NT2/D1 (cell line): ENCODE measurements around the gene PLXNC1.

Experiments used
- DNase-seq: peaks from one replicate; pipeline ENCODE4 v3.0.0-alpha.2; 2011; ENCODE audit warnings: low read depth, low spot score
- H3K27me3 ChIP-seq: 2 replicates; pipeline ENCODE4 v1.6.0; 2011; ENCODE audit warnings: mild to moderate bottlenecking; ENCODE audit not compliant: insufficient read length, insufficient read depth
- H3K36me3 ChIP-seq: 2 replicates; pipeline ENCODE4 v1.6.1; 2011; ENCODE audit warnings: mild to moderate bottlenecking, low read length, mixed read lengths; ENCODE audit not compliant: insufficient read depth, insufficient read length
- H3K4me1 ChIP-seq: 2 replicates; pipeline ENCODE4 v1.5.1; 2011; ENCODE audit not compliant: insufficient read depth, insufficient read length
- H3K4me3 ChIP-seq: 2 replicates; pipeline ENCODE4 v1.5.1; 2011; ENCODE audit warnings: low read depth; ENCODE audit not compliant: insufficient read length
- H3K9ac ChIP-seq: 2 replicates; pipeline ENCODE4 v1.6.0; 2011; ENCODE audit warnings: low read depth; ENCODE audit not compliant: insufficient read length
- H3K9me3 ChIP-seq: 2 replicates; pipeline ENCODE4 v1.5.1; 2011; ENCODE audit warnings: mild to moderate bottlenecking, low read length; ENCODE audit not compliant: insufficient read depth
- SUZ12 ChIP-seq: IDR thresholded peaks from 2 replicates; pipeline ENCODE4 v1.6.1; 2011; ENCODE audit not compliant: insufficient read length, insufficient read depth; ENCODE audit errors: extremely low read depth
- YY1 ChIP-seq: IDR thresholded peaks from 2 replicates; pipeline ENCODE4 v1.6.1; 2011; ENCODE audit not compliant: insufficient read length, insufficient read depth
- ZNF274 ChIP-seq: IDR thresholded peaks from 2 replicates; pipeline ENCODE4 v1.6.1; 2011; ENCODE audit warnings: mild to moderate bottlenecking, low read depth, low read length

Gene PLXNC1

GRCh38 chr12:94230357-94230905, 82.1 kb downstream of the PLXNC1 start:
- Histone ChIP-seq H3K36me3 (peaks cover 3% of the 10 kb centered on the region), H3K9me3 (no peaks in the 10 kb centered on the region), H3K4me3 (no peak overlapping the region), H3K27me3 (no peaks in the 10 kb centered on the region), H3K9ac (no peak overlapping the region), H3K4me1 (no peaks in the 10 kb centered on the region)
- DNase-seq, result no peak
- TF ChIP-seq ZNF274, result no peak
- TF ChIP-seq YY1, result no peak
- TF ChIP-seq SUZ12, result no peak

DNA sequence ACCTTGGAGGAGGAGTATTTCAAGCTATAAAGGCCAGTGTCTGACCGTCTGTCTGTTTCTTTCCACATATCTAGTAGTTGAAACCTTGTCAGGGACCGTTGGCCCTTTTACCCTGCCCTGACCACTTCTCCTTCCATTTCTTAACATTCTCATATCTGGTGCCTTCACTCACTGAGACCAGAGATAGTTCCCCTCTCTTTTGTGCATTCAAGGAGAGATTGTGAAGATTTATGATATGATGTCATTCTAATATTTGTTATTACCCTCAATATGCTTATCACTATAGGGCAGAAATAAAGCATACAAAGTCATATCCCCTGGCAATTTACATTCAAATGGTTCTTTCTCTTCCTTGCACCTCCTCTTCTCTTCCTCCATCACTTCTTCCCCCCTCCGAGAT, 83.3 kb downstream of the PLXNC1 start:
- H3K36me3 ChIP-seq, result peaks cover 3% of the 10 kb centered on the region
- no peaks in the 10 kb centered on the region for H3K27me3 ChIP-seq
- H3K4me1 ChIP-seq, result no peaks in the 10 kb centered on the region
- DNase-seq, result no peak
- H3K4me3 ChIP-seq, result no peak overlapping the region
- H3K9ac ChIP-seq, result no peak overlapping the region
- no peak for TF ChIP-seq YY1
- TF ChIP-seq ZNF274, result no peak
- TF ChIP-seq SUZ12, result no peak
- H3K9me3 ChIP-seq, result no peaks in the 10 kb centered on the region

DNA sequence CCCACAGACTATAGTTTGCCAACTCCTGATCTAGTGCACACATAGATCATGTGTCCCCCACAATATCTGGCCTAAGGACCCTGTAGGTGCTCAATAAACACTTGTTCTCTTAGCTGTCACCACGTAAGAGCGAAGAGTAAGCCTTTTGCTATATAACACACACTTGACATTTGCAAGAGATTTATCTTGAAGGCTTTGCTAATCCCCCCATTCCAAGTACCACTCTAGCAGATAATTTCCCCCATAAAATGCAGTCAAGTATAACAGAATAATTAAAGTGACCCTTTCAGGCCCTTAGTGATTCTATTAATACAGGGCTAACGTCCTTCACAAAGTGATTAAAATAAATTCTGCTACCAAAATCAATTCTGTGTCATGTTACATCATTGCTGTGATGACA, 87.5 kb downstream of the PLXNC1 start:
- H3K27me3 ChIP-seq, result no peaks in the 10 kb centered on the region
- no peaks in the 10 kb centered on the region for H3K4me1 ChIP-seq

GRCh38 chr12:94239332-94239993, 91.1 kb downstream of the PLXNC1 start:
- H3K4me1 ChIP-seq, result no peaks in the 10 kb centered on the region
- H3K36me3 ChIP-seq, result no peaks in the 10 kb centered on the region
- no peak overlapping the region for H3K9ac ChIP-seq
- H3K4me3 ChIP-seq, result no peak overlapping the region
- DNase-seq, result no peak
- TF ChIP-seq YY1 (no peak), SUZ12 (no peak), ZNF274 (no peak)
- H3K27me3 ChIP-seq, result no peaks in the 10 kb centered on the region
- H3K9me3 ChIP-seq, result no peaks in the 10 kb centered on the region

More for the DNA sequence above, 87.5 kb downstream of the PLXNC1 start:
- TF ChIP-seq SUZ12 (no peak), YY1 (no peak), ZNF274 (no peak)
- DNase-seq, result no peak
- Histone ChIP-seq H3K36me3 (no peaks in the 10 kb centered on the region), H3K4me3 (no peak overlapping the region), H3K9me3 (no peaks in the 10 kb centered on the region), H3K9ac (no peak overlapping the region)

DNA sequence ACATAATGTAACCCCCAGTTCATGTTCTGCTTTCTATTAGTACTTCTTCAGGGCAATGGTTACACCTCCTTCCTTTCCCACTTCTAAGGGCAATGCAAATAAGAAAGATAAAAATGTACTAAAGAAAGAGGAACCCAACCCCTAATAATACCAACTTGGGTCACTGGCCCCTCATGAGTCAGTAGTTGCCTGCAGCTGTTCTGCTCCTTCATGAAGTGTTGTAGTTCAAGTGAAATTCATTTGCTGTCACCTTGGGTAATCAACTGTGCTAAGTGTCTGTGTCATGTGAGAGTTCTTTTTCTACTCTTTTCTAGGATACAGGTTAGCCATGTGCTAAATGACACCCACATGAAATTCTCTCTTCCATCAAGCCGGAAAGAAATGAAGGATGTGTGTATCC, 91.8 kb downstream of the PLXNC1 start:
- Histone ChIP-seq H3K9ac (no peak overlapping the region), H3K4me1 (no peaks in the 10 kb centered on the region), H3K4me3 (no peak overlapping the region), H3K27me3 (no peaks in the 10 kb centered on the region), H3K9me3 (no peaks in the 10 kb centered on the region), H3K36me3 (no peaks in the 10 kb centered on the region)
- no peak for DNase-seq
- TF ChIP-seq SUZ12, result no peak
- no peak for TF ChIP-seq ZNF274
- TF ChIP-seq YY1, result no peak

DNA sequence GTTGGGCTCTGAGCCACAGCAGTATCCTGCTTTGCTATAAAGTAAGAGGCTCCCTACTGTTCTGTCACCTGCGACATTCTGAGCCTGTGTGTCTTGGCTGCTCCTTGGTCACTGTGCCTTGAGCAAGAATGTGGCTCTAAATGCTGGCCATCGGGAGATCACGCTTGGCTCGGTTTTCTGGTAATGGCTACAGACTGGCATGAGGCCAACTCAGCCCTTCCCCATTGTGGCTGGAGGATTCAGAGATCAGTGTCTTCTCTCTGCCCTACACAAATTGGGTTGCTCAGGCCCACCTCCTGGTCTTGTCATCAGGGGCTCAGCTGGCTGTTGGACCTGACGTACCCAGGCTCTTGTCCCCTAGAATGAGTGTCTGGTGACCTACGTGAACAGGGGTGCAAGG, 94.5 kb downstream of the PLXNC1 start:
- Histone ChIP-seq H3K4me3 (no peak overlapping the region), H3K27me3 (no peaks in the 10 kb centered on the region), H3K4me1 (peaks cover 2% of the 10 kb centered on the region), H3K9ac (no peak overlapping the region), H3K9me3 (no peaks in the 10 kb centered on the region), H3K36me3 (no peaks in the 10 kb centered on the region)
- no peak for DNase-seq
- no peak for TF ChIP-seq ZNF274

GRCh38 chr12:94244165-94245133, 96.1 kb downstream of the PLXNC1 start:
- peaks cover 2% of the 10 kb centered on the region for H3K4me1 ChIP-seq
- peaks cover 4% of the 10 kb centered on the region for H3K36me3 ChIP-seq
- DNase-seq, result no peak
- no peak overlapping the region for H3K4me3 ChIP-seq
- H3K9ac ChIP-seq, result no peak overlapping the region
- no peaks in the 10 kb centered on the region for H3K27me3 ChIP-seq
- H3K9me3 ChIP-seq, result no peaks in the 10 kb centered on the region
- TF ChIP-seq ZNF274 (no peak), YY1 (no peak), SUZ12 (no peak)
